A549 (cell line): ENCODE data around the gene SMAD3.

Experiments used
- CEBPB ChIP-seq, 2 experiments: fragments of >200 bp in 1 of 2; sonication (Bioruptor Twin) in 1 of 2; formaldehyde crosslinking in 1 of 2; IDR thresholded peaks; 2 replicates each; pipeline ENCODE4 v1.6.1; 2012 to 2016
- CHD2 ChIP-seq: fragments of 150-350 bp; IDR thresholded peaks from 2 replicates; pipeline ENCODE4 v1.6.1; 2014; ENCODE audit warnings: low read length; ENCODE audit not compliant: partially characterized antibody
- CTCF ChIP-seq: fragments of >200 bp; sonication (Bioruptor Twin); formaldehyde crosslinking; IDR thresholded peaks from 3 replicates; pipeline ENCODE4 v1.5.1; 2016
- EP300 ChIP-seq, 2 experiments: fragments of >200 bp; sonication (Bioruptor Twin); formaldehyde crosslinking; IDR thresholded peaks; 2 replicates in 1 of 2; 3 replicates in 1 of 2; pipeline ENCODE4 v1.6.1; 2016 to 2017
- FOSB ChIP-seq: fragments of 250-450 bp; sonication (Bioruptor Pico); IDR thresholded peaks from 2 replicates; pipeline ENCODE4 v1.5.0; 2020; ENCODE audit warnings: mild to moderate bottlenecking, moderate library complexity
- JUN ChIP-seq, 2 experiments: fragments of >200 bp; sonication (Bioruptor Twin); formaldehyde crosslinking; IDR thresholded peaks; 2 replicates in 1 of 2; 3 replicates in 1 of 2; pipeline ENCODE4 v1.6.1; 2016 to 2017
- MAFK ChIP-seq: fragments of 450-650 bp; IDR thresholded peaks from 2 replicates; pipeline ENCODE4 v1.6.1; 2014; ENCODE audit not compliant: partially characterized antibody
- MAX ChIP-seq: IDR thresholded peaks from 2 replicates; pipeline ENCODE4 v1.6.1; 2012
- POLR2A ChIP-seq: IDR thresholded peaks from 2 replicates; pipeline ENCODE4 v1.6.1; 2012; ENCODE audit warnings: mild to moderate bottlenecking, low read length
- RNF2 ChIP-seq: fragments of 200-600 bp; sonication (generic); IDR thresholded peaks from 2 replicates; pipeline ENCODE4 v1.6.1; 2016; ENCODE audit warnings: low read depth, mild to moderate bottlenecking, antibody characterized with exemption, moderate library complexity, borderline replicate concordance
- SMC3 ChIP-seq: fragments of >200 bp; sonication (Bioruptor Twin); formaldehyde crosslinking; IDR thresholded peaks from 3 replicates; pipeline ENCODE4 v1.6.1; 2018; ENCODE audit warnings: inconsistent platforms
- ZFP36 ChIP-seq: fragments of 450-650 bp; IDR thresholded peaks from 2 replicates; pipeline ENCODE4 v1.6.1; 2014; ENCODE audit warnings: borderline replicate concordance; ENCODE audit not compliant: partially characterized antibody

DNA sequence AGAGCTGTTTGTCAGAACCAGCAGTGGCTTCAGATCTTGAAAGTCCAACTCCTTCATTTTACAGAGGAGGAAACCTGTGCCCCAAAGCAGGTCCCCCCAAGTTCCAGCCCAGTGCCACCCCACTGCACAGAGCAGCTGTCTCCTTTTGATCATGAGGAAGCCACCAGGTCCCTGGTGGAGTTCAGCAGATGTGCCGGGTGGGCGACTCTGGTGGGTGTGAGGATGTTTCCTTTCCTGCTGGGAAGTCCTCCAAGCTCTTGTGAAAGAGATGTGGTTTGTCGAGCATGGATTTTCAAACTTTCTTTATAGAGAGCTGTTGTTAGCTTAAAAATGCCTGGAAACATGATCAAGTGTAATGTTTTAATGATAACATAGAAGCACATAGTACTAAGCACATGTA, 52.0 kb downstream of the SMAD3 start:
- TF ChIP-seq EP300 (IDR thresholded peaks at IDR 0.05) (no peak), SMC3 (no peak), MAX (no peak), POLR2A (no peak), CTCF (no peak), RNF2 (no peak), ZFP36 (no peak), CHD2 (no peak), CEBPB (IDR thresholded peaks at IDR 0.05) (no peak), FOSB (CRISPR knock-in tag) (no peak), MAFK (no peak), JUN (IDR thresholded peaks at IDR 0.05) (no peak; a peak in 1 of 5 replicates)
